Embryonic facial prominence (tissue), 1 donor: Measurements from ENCODE around the gene ZNF672.

Source experiments
- DNase-seq: peaks from one replicate; pipeline ENCODE4 v3.0.0-alpha.2; 2016; ENCODE audit errors: extremely low spot score

Gene ZNF672

GRCh38 chr1:248834343-248834940, 3.6 kb upstream of the ZNF672 start:
- no peak for DNase-seq

DNA sequence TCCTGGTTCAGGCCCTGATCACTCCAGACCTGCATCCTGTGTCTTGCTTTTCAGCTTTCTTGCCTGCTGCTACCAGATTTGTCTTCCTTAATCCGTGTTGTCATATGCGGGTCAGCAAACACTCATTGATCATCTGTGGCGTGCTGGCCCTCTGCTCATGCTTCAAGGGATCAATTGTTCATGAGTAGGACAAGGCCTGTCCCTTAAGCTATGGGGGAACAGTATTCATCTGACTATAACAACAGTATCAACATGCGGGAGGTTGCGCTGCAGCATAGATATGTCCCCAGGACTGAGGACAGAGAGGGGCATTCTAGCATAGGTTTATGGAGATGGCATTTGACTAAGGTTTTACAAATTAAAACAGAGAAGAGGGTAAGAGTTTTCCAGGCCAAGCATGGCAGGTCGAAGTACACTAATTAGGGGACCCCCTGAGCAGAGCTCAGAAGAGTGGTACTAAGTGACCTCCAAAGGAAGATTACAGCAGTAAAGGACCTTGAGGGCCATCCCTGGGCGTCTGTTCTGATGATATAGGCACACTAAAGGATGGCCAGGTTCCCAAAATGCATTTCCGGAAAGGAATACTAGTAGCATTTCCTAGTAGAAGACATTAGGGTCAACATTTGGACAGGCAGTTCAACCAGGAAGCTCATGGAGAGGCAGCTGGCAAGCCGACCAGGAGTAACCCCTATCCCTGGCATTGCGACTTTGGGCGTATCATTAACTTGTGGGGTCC, 811 bp upstream of the ZNF672 start:
- no peak for DNase-seq

- DNase-seq: peak; percentile 69
Measured at GRCh38 chr1:248838357-248839167, 538 bp downstream of the ZNF672 start.

- no peak for DNase-seq
Measured at GRCh38 chr1:248839168-248839555, 1.1 kb downstream of the ZNF672 start.

DNA sequence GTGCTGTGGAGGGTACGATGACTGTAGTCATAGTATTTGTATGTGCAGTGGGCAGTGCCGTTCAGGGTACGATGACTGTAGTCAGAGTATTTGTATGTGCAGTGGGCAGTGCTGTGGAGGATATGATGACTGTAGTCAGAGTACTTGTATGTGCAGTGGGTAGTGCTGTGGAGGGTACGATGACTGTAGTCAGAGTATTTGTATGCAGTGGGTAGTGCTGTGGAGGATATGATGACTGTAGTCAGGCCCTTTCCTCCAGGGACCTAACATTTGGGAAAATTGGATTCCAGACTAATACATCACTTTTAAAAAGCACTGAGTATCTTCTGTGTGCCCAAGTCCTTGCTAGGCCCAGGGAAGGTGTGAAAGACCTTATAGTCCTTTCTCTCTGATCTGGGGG, 2.9 kb downstream of the ZNF672 start:
- no peak for DNase-seq

DNA sequence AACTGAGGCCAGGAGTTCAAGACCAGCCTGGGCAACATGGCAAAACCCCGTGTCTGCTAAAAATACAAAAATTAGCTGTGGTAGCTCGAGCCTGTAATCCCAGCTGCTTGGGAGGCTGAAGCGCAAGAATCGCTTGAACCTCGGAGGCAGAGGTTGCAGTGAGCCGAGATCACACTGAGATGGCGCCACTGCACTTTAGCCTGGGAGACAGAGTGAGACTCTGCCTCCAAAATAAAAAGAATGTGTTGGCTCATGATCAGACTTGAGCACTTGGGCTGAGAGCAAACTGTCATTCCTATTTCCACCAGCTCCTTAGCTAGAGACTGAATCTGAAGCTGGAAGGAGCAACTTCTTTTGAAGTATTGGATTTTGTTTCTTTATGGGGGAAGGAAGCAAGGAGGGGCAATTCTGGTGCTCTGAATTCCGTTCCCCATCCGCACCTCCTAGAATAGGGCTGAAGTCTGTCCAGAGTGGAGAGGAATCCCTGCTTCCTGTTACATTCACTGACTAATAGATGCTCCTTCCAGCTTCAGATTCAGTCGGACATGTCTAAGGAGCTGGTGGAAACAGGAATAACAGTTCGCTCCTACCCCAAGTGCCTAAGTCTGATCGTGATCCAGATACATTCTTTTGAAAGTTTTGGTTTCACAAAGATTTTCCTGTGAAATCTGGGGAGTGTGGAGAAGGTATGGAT, 3.8 kb downstream of the ZNF672 start:
- DNase-seq: no peak

- no peak for DNase-seq
Measured at GRCh38 chr1:248842781-248843331, 4.8 kb downstream of the ZNF672 start.

GRCh38 chr1:248843687-248844086, 5.7 kb downstream of the ZNF672 start:
- DNase-seq: no peak

DNA sequence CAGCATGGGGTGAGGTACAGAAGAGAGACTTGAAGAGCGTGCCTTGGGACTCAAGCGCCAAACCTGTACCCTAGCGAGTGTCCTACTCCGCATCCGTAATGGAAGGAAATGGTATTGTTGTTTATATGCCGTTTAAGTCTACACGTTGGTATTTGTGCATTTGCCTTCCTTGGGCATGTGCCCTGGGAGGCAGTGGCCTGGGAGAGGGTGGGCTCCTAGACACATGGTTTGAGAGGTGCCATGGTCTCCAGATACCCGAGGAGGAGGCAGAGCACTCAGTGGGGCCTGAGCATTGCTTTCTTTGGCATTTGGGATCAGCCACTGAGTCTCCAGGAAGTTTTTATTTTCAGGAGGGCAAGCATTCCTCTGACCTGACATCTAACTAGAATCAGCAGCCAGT, 6.5 kb downstream of the ZNF672 start:
- DNase-seq: no peak

GRCh38 chr1:248847181-248847955, 9.3 kb downstream of the ZNF672 start:
- no peak for DNase-seq

- DNase-seq: no peak
Measured at GRCh38 chr1:248847956-248848561, 10.0 kb downstream of the ZNF672 start.

- no peak for DNase-seq
Measured at GRCh38 chr1:248848602-248849001, 10.6 kb downstream of the ZNF672 start.

DNA sequence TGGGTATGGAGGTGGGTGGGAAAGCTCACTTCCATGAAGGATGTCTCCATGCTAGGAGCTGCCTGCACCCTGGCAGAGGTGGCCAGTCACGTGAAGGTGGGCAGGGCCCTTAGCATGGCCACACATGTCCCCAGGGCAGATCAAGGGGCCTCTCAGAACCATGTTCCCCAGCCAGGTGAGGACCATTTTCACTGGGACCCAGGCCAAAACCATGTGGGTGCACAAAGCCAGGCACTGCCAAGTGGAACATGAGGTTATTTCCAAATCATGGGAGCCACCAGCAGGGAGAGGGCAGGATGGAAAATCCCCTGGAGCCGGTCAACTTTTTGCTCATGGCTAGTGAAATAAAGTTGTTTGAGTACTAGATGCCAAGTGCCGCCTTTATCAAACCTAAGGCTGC, 11.1 kb downstream of the ZNF672 start:
- DNase-seq: no peak

- no peak for DNase-seq
Measured at GRCh38 chr1:248849637-248850036, 11.6 kb downstream of the ZNF672 start.

GRCh38 chr1:248850124-248850523, 12.1 kb downstream of the ZNF672 start:
- no peak for DNase-seq

- no peak for DNase-seq
Measured at GRCh38 chr1:248850536-248851251, 12.7 kb downstream of the ZNF672 start.

GRCh38 chr1:248851390-248851789, 13.4 kb downstream of the ZNF672 start:
- no peak for DNase-seq

- no peak for DNase-seq
Measured at GRCh38 chr1:248852481-248853405, 14.7 kb downstream of the ZNF672 start.
